HG03103 (cell line): ENCODE measurements around the gene CCL21.

Source experiments
- ATAC-seq: cut with Tn5 transposase; IDR thresholded peaks from one replicate; pipeline ENCODE4 v1.9.1; 2021; ENCODE audit warnings: low read depth; ENCODE audit not compliant: unreplicated experiment

Gene CCL21

DNA sequence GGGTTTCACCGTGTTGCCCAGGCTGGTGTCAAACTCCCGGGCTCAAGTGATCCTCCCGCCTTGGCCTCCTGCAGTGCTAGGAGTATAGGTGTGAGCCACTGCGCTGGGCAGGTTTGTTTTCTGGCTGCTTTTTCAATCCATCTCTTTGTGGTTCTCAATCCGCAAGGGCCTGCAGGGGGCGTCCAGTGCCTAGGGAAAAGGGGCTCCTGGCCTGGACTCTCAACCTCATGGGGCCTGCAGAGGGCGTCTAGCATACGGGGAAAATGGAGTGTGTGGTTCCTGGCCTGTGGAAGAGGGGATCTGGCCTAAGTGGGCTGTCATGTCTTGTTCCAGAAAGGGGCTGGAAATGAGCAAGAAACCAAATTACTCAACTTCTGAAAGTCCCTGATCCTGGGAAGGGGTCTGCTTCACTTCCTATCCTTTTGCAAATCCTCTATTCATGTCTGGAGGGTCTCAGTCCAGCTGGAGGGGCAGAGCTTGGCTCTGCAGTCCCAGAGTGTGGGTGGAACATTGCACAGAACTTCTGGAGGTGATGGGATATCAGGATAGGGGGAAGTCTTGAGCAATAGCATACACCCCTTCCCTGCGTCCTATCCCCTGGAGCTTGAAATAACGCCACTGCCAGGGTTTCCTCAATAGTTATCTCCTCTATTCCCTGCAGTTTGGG is 34.8 kb downstream of the CCL21 start:
- peak; percentile 52 for ATAC-seq

DNA sequence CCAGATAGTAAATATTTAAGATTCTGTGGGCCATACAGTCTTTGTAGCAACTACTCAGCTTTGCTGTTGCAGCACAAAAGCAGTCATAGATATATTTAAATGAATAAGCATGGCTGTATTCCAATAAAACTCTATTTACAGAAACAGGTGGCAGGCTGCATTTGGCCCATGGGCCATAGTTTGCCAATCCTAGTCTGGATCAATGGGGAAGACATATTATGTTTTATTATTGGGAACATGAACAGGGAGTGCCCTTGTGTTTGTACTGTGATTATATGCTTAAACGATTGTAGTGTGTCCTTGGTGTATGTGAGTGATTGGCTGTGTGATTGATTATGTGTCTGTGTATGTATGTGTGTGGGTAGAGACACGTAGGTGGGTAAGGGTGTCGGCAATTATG is 35.5 kb downstream of the CCL21 start:
- no peak for ATAC-seq

- no peak for ATAC-seq
Observed at GRCh38 chr9:34671307-34671706, 38.6 kb downstream of the CCL21 start.

DNA sequence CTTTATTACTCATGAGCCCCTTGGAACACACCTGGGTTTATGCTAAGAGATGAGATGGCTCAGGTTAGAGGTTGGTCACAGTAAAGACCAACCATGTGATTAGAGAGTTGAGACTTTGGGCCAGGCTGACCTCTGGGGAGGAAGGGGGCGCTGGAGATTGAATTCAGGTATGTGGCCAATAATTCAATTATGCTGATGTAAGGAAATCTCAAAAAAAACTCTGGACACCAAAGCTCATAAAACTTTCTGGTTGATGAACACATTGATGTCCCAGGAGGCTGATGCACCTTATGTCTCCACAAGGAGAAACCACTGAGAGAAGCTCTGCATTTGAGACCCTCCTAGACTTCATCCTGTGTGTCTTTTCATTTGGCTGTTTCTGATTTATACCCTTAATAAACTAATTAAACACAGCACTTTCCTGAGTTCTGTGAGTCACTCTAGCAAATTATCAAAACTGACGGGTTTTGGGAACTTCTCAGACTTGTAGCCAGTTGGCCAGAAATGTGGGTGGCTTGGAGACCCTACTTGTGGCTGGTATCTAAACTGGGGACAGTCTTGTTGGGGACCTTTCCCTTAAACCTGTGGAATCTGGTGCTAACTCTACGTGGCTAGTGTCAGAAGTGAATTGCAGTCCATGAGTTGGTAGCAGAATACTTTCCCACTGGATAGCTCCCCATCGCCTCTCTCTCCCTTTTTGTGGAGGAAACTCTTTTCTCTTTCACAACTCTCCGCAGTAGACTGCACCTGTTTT is 40.0 kb downstream of the CCL21 start:
- no peak for ATAC-seq

- ATAC-seq: peak; percentile 56
Observed at GRCh38 chr9:34665381-34666250, 44.3 kb downstream of the CCL21 start.

DNA sequence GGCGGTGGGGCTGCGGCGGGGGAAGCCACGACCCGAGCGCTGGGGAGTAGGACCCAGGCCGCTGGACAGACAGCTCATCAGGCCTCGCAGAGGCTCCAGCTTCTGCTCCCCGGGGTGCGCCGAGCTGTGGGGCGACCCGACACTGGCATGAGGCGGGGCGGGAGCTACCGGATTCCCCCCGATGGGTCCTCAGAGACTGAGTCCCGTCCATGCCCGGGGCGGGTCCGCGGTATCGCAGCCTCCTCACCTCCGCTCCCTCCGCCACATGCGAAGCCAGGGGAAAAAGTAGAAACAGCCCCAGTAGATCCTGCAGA is 44.9 kb downstream of the CCL21 start:
- no peak for ATAC-seq

GRCh38 chr9:34664281-34665066 is 45.5 kb downstream of the CCL21 start:
- peak; percentile 55 for ATAC-seq

DNA sequence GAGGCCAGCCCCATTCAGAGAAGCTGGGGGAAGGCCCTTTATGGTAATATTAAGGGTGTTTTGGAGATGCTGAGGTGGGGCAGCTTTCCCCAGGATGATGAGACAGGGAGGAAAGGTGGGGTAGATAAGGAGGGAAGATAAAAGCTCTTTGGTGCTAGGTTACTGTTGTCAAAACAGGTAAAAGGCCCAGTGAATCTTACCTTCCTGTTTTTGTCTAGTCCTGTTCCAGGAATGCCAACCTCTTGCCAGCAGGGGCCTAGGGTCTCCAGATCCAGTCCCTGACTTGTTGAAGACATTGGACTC is 46.7 kb downstream of the CCL21 start:
- ATAC-seq: no peak

GRCh38 chr9:34662526-34663302 is 47.2 kb downstream of the CCL21 start, which contains the start of gene CCL27:
Gene CCL27, minus strand, starts transcription at chr9:34662657. Its CDS starts 24 bp downstream, at chr9:34662633.
- ATAC-seq: no peak

DNA sequence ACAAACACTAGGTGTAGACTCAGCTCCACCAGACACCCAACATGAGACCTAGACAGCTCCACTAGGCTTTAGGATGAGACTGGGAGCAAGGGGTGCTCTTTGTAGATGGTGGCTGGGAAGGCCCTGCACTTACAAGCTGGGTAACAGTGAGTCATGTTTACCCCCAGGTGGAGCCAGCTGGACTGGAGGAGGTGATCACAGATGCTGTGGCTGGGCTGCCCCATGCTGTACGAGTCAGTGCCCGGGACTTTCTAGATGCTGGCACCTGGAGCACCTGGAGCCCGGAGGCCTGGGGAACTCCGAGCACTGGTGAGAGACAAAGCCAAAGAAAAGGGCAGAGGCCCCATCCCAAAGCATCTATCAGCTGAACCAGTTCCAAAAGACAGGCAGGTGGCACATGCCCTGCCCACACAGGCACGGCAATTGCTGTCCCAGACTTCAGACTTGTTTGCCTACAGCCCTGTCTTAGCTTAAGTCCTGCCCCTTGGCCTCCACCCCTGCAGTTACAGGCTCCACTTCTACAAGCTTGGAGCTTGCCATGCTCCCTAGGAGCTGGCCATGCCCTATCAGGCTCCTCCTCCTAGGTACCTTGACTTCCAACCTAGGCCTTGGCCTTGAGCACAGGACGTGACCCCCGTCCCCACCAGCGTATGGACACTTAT is 50.2 kb downstream of the CCL21 start:
- ATAC-seq: no peak
